Esophagus (tissue), 2 donors: ENCODE results near the gene SLIT3. TPM values are rescaled to one million over a fixed set of nuclear protein-coding genes. Genes with fewer than 3 reads are reported as not detected.

ENCODE experiments used
- H3K27ac ChIP-seq, 2 donors: one replicate each; pipeline ENCODE4 v1.5.1; 2013; ENCODE audit warnings: low read depth in 2 of 2, mild to moderate bottlenecking in 2 of 2, inconsistent platforms in 1 of 2, low read length in 1 of 2, moderate library complexity in 1 of 2
- H3K27me3 ChIP-seq, 2 donors: one replicate each; pipeline ENCODE4 v1.6.1; 2013; ENCODE audit warnings: low read length in 2 of 2, control low read depth in 1 of 2, mild to moderate bottlenecking in 1 of 2; ENCODE audit not compliant: insufficient read depth in 2 of 2, control insufficient read depth in 1 of 2
- H3K36me3 ChIP-seq, 2 donors: one replicate each; pipeline ENCODE4 v1.6.1; 2013; ENCODE audit warnings: low read length in 1 of 2; ENCODE audit not compliant: control insufficient read depth in 2 of 2, insufficient read depth in 2 of 2
- H3K4me1 ChIP-seq, 2 donors: one replicate each; pipeline ENCODE4 v1.6.1; 2013; ENCODE audit warnings: low read length in 1 of 2; ENCODE audit not compliant: control insufficient read depth in 2 of 2, insufficient read depth in 2 of 2
- H3K4me3 ChIP-seq, 2 donors: one replicate each; pipeline ENCODE4 v1.5.1; 2013; ENCODE audit warnings: low read length in 2 of 2, mild to moderate bottlenecking in 2 of 2, low read depth in 1 of 2, moderate library complexity in 1 of 2
- H3K9me3 ChIP-seq, 2 donors: one replicate each; pipeline ENCODE4 v1.6.1; 2013; ENCODE audit warnings: mild to moderate bottlenecking in 2 of 2, low read depth in 1 of 2, low read length in 1 of 2, moderate library complexity in 1 of 2; ENCODE audit not compliant: control insufficient read depth in 2 of 2, insufficient read depth in 1 of 2
- WGBS, 2 donors: extraction: QIAGEN DNeasy Blood & Tissue Kit; methylation state at CpG; one replicate each; pipeline ENCODE4 v1.1.7; 2013; 5-methylcytosine and 5-hydroxymethylcytosine counted together
- polyA plus RNA-seq, 2 donors: library from polyadenylated mRNA; stranded (reverse); fragments of 200-250 nt; gene quantifications; one replicate each; pipeline ENCODE4 v1.2.3, GENCODE V29; 2013
- donor health status: healthy with polysubstance abuse.
- donor health status: Bipolar disorder and iron deficiency.

Gene SLIT3
- polyA plus RNA-seq, 2 donors: 0.53 to 2.0 TPM

DNA sequence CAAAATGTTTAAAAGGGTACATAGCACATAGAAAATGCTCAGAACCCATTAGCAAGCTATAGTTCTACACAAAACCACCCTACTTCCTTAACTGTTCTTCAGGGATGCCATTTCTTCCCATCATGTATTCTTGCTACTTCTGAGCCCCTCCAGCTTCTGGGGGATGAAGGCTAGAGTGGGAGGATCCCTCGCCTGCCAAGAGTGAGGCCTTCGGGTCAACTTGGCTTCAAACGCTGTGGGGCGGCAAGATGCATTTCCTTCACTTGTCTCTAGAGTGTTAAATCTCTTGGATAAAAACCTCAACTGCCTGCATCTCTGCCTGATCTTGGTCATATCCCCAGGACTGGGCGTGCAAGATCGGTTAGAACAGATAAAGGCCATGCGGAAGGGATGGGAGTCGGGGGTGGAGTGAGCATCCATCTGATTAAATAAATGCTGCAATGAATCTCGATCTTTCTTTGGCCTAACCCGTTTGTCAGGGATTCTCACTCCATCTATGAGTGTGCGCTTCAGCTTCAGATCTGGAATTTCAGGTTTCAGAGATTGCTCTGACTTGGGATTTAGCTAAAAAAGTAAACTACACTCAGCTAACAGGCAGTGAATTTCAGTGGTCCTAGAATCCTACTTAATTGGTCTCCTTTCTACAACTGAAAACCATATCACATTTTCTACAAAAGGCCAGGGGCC lies 603.8 kb downstream of the SLIT3 start:
- H3K4me1 ChIP-seq: peaks cover 0 to 2% of the 10 kb centered on the region in 2 donors
- H3K27ac ChIP-seq: no peak overlapping the region
- no peaks in the 10 kb centered on the region for H3K27me3 ChIP-seq
- no peaks in the 10 kb centered on the region for H3K9me3 ChIP-seq
- H3K4me3 ChIP-seq: no peak overlapping the region
- WGBS, 2 donors: 72 to 74% methylated on average over 11 of the region's 11 CpGs
- no peaks in the 10 kb centered on the region for H3K36me3 ChIP-seq

- H3K27me3 ChIP-seq: no peaks in the 10 kb centered on the region
- no peak overlapping the region for H3K27ac ChIP-seq
- peaks cover 0 to 2% of the 10 kb centered on the region in 2 donors for H3K4me1 ChIP-seq
- H3K36me3 ChIP-seq: no peaks in the 10 kb centered on the region
- WGBS, 2 donors: 61 to 79% methylated on average over 2 of the region's 2 CpGs
- no peaks in the 10 kb centered on the region for H3K9me3 ChIP-seq
- no peak overlapping the region for H3K4me3 ChIP-seq
Measured at GRCh38 chr5:168696611-168697010, 604.3 kb downstream of the SLIT3 start.

GRCh38 chr5:168695301-168695835 lies 605.6 kb downstream of the SLIT3 start:
- 87 to 89% methylated on average over 5 of the region's 5 CpGs for WGBS, 2 donors

GRCh38 chr5:168694289-168694688 lies 606.6 kb downstream of the SLIT3 start:
- H3K4me3 ChIP-seq: no peak overlapping the region
- WGBS, 2 donors: 89 to 100% methylated on average over 1 of the region's 1 CpG
- no peaks in the 10 kb centered on the region for H3K36me3 ChIP-seq
- no peaks in the 10 kb centered on the region for H3K9me3 ChIP-seq
- H3K27me3 ChIP-seq: no peaks in the 10 kb centered on the region
- no peak overlapping the region for H3K27ac ChIP-seq
- peaks cover 0 to 2% of the 10 kb centered on the region in 2 donors for H3K4me1 ChIP-seq

More at GRCh38 chr5:168695301-168695835, 605.6 kb downstream of the SLIT3 start:
- Histone ChIP-seq H3K9me3 (no peaks in the 10 kb centered on the region), H3K4me1 (peaks cover 0 to 2% of the 10 kb centered on the region in 2 donors), H3K27me3 (no peaks in the 10 kb centered on the region), H3K4me3 (no peak overlapping the region), H3K36me3 (no peaks in the 10 kb centered on the region), H3K27ac (no peak overlapping the region)

DNA sequence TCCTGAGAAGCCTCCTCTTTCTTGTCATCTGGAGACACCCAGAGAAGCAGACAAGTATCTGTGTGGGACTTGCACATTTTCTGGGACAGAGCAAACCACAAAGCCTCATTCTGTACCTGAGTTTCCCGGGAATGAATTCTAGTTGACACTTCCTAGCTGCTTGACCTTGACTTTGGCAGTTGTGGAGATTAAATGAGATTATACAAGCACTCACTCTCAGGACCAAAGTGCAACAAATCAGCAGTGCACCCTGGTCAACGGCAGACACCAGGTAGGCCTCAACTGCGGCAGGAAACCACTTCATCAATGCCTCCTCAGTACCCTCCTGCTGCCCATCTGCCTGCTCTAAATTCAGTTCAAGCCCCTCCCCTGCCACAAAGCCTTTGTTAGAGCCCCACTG lies 607.1 kb downstream of the SLIT3 start:
- H3K4me3 ChIP-seq: no peak overlapping the region
- WGBS, 2 donors: 64 to 86% methylated on average over 3 of the region's 3 CpGs
- H3K36me3 ChIP-seq: no peaks in the 10 kb centered on the region
- no peak overlapping the region for H3K27ac ChIP-seq
- H3K27me3 ChIP-seq: no peaks in the 10 kb centered on the region
- no peaks in the 10 kb centered on the region for H3K9me3 ChIP-seq
- H3K4me1 ChIP-seq: no peaks in the 10 kb centered on the region

DNA sequence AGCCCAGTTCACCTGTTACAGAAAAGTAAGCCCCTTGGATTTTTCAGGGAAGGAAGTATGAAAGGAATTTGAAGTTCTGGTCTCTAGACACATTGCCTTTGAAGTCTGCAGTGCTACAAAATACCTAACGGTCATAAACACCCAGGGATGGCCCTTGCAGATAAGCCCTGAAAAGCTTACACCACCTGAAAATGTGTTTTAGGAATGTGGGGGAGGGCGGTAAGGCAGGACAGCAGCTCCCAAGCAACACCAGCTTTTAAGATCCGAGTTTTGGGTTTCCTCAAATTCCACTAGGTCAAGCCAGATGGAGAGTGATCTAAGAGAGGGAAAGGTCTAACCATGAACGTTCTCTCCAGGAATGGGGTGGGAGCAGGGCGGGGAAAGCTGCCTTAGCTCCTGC lies 607.6 kb downstream of the SLIT3 start:
- Histone ChIP-seq H3K36me3 (no peaks in the 10 kb centered on the region), H3K27ac (no peak overlapping the region), H3K4me3 (no peak overlapping the region), H3K27me3 (no peaks in the 10 kb centered on the region), H3K4me1 (no peaks in the 10 kb centered on the region), H3K9me3 (no peaks in the 10 kb centered on the region)
- 61 to 75% methylated on average over 5 of the region's 5 CpGs for WGBS, 2 donors

GRCh38 chr5:168691891-168692290 lies 609.0 kb downstream of the SLIT3 start:
- H3K36me3 ChIP-seq: no peaks in the 10 kb centered on the region
- no peaks in the 10 kb centered on the region for H3K4me1 ChIP-seq
- H3K27ac ChIP-seq: no peak overlapping the region
- WGBS, 2 donors: 79 to 87% methylated on average over 4 of the region's 4 CpGs
- H3K4me3 ChIP-seq: no peak overlapping the region
- no peaks in the 10 kb centered on the region for H3K9me3 ChIP-seq
- no peaks in the 10 kb centered on the region for H3K27me3 ChIP-seq

- WGBS, 2 donors: 80 to 88% methylated on average over 2 of the region's 2 CpGs
- no peak overlapping the region for H3K4me3 ChIP-seq
Measured at GRCh38 chr5:168689260-168689659, 611.7 kb downstream of the SLIT3 start.

GRCh38 chr5:168686837-168687236 lies 614.1 kb downstream of the SLIT3 start:
- Histone ChIP-seq H3K9me3 (no peaks in the 10 kb centered on the region), H3K27ac (no peak overlapping the region), H3K36me3 (no peaks in the 10 kb centered on the region), H3K4me1 (peaks cover 3 to 5% of the 10 kb centered on the region in 2 donors), H3K4me3 (no peak overlapping the region), H3K27me3 (no peaks in the 10 kb centered on the region)
- WGBS, 2 donors: 94 to 96% methylated on average over 7 of the region's 7 CpGs

More at GRCh38 chr5:168689260-168689659, 611.7 kb downstream of the SLIT3 start:
- Histone ChIP-seq H3K27ac (no peak overlapping the region), H3K27me3 (no peaks in the 10 kb centered on the region), H3K9me3 (no peaks in the 10 kb centered on the region), H3K4me1 (no peaks in the 10 kb centered on the region), H3K36me3 (no peaks in the 10 kb centered on the region)

GRCh38 chr5:168685566-168685965 lies 615.4 kb downstream of the SLIT3 start:
- no peaks in the 10 kb centered on the region for H3K36me3 ChIP-seq
- H3K27me3 ChIP-seq: no peaks in the 10 kb centered on the region
- peaks cover 3 to 5% of the 10 kb centered on the region in 2 donors for H3K4me1 ChIP-seq
- H3K9me3 ChIP-seq: no peaks in the 10 kb centered on the region
- 91 to 93% methylated on average over 13 of the region's 13 CpGs for WGBS, 2 donors
- no peak overlapping the region for H3K27ac ChIP-seq
- H3K4me3 ChIP-seq: no peak overlapping the region
